NCI-H1930 (cell line): ENCODE measurements around the gene CALHM4.

Experiments used
- DNase-seq, 2 experiments: peaks; one replicate each; lab custom pipeline; 2025; lab: John Stamatoyannopoulos, UW

Gene CALHM4

GRCh38 chr6:116553451-116553850, at the start of gene CALHM4:
CALHM4 (plus strand) TSS chr6:116553751; CDS start chr6:116553794, 43 bp downstream.
- DNase-seq = no peak

GRCh38 chr6:116507324-116507723, 46.2 kb upstream of the CALHM4 start:
- DNase-seq = no peak

- DNase-seq = no peak
Measured at GRCh38 chr6:116508527-116508926, 45.0 kb upstream of the CALHM4 start.

GRCh38 chr6:116511424-116512110, 42.0 kb upstream of the CALHM4 start, which contains the start of gene CALHM5:
CALHM5 (plus strand) TSS chr6:116511639; CDS start chr6:116511697, 58 bp downstream.
- no peak for DNase-seq

GRCh38 chr6:116512111-116512559, 41.4 kb upstream of the CALHM4 start:
- DNase-seq = no peak

GRCh38 chr6:116512734-116513133, 40.8 kb upstream of the CALHM4 start:
- DNase-seq = no peak

GRCh38 chr6:116513224-116513875, 40.2 kb upstream of the CALHM4 start:
- no peak for DNase-seq

- DNase-seq = no peak
Measured at GRCh38 chr6:116514111-116514510, 39.4 kb upstream of the CALHM4 start.

- no peak for DNase-seq
Measured at GRCh38 chr6:116515141-116515540, 38.4 kb upstream of the CALHM4 start.

- no peak for DNase-seq
Measured at GRCh38 chr6:116518621-116519368, 34.8 kb upstream of the CALHM4 start.

- DNase-seq = no peak
Measured at GRCh38 chr6:116522896-116523295, 30.7 kb upstream of the CALHM4 start.

- no peak for DNase-seq
Measured at GRCh38 chr6:116524236-116524635, 29.3 kb upstream of the CALHM4 start.

- DNase-seq = no peak
Measured at GRCh38 chr6:116528133-116528532, 25.4 kb upstream of the CALHM4 start.

GRCh38 chr6:116528780-116529179, 24.8 kb upstream of the CALHM4 start:
- no peak for DNase-seq

GRCh38 chr6:116529466-116530290, 23.9 kb upstream of the CALHM4 start:
- no peak for DNase-seq

- peak; percentile 67 to 81 for DNase-seq
Measured at GRCh38 chr6:116530436-116530835, 23.1 kb upstream of the CALHM4 start.

GRCh38 chr6:116531675-116532570, 21.6 kb upstream of the CALHM4 start:
- DNase-seq = peak in 1 of 2 experiments; percentile 41

- DNase-seq = no peak
Measured at GRCh38 chr6:116533233-116533957, 20.2 kb upstream of the CALHM4 start.

- no peak for DNase-seq
Measured at GRCh38 chr6:116535109-116535508, 18.4 kb upstream of the CALHM4 start.

- DNase-seq = peak in 1 of 2 experiments; percentile 38
Measured at GRCh38 chr6:116536216-116536621, 17.3 kb upstream of the CALHM4 start.
